Adrenal gland (tissue), 12 donors: ENCODE data around the gene PXT1. TPM values are rescaled to one million over a fixed set of nuclear protein-coding genes. Genes with fewer than 3 reads are reported as not detected.

Experiments
- DNase-seq, 7 donors: peaks; one replicate each; pipeline ENCODE4 v3.0.0-alpha.2; 2019 to 2020
- H3K27ac ChIP-seq, 5 donors: fragments of 200-600 bp; sonication (generic) in 4 of 5; 1 replicate in 3 of 5; 2 replicates in 2 of 5; pipeline versions ENCODE4 v1.5.1 to v1.8.0; 2016 to 2020; ENCODE audit warnings: mild to moderate bottlenecking in 1 of 5
- H3K27me3 ChIP-seq: fragments of 200-600 bp; 2 replicates; pipeline ENCODE4 v1.8.0; 2021
- H3K36me3 ChIP-seq, 2 donors: fragments of 200-600 bp; replicated peaks in 1 of 2; 1 replicate in 1 of 2; 2 replicates in 1 of 2; pipeline versions ENCODE4 v1.5.1 to v1.8.0; 2018 to 2022
- H3K4me1 ChIP-seq, 2 donors: fragments of 200-600 bp; replicated peaks in 1 of 2; 1 replicate in 1 of 2; 2 replicates in 1 of 2; pipeline versions ENCODE4 v1.5.1 to v1.8.0; 2018 to 2021
- H3K4me3 ChIP-seq, 4 donors: fragments of 200-600 bp; sonication (generic) in 3 of 4; one replicate each; pipeline ENCODE4 v1.5.1; 2016 to 2018
- H3K9me3 ChIP-seq, 3 donors: fragments of 200-600 bp; sonication (generic) in 1 of 3; replicated peaks in 1 of 3; 1 replicate in 2 of 3; 2 replicates in 1 of 3; pipeline versions ENCODE4 v1.5.1 to v1.8.0; 2016 to 2021
- CTCF ChIP-seq, 6 experiments: fragments of 450-650 bp in 4 of 6; fragments of 200-600 bp in 2 of 6; sonication (generic) in 1 of 6; IDR thresholded peaks; 1 replicate in 5 of 6; 2 replicates in 1 of 6; pipeline versions ENCODE4 v1.5.1 to v1.8.0; 2016 to 2021; ENCODE audit warnings: antibody characterized with exemption in 6 of 6, mild to moderate bottlenecking in 2 of 6, moderate library complexity in 1 of 6
- POLR2A ChIP-seq, 2 donors: fragments of 450-650 bp; IDR thresholded peaks; one replicate each; pipeline ENCODE4 v1.6.1; 2017; ENCODE audit warnings: antibody characterized with exemption in 2 of 2, mild to moderate bottlenecking in 2 of 2, moderate library complexity in 1 of 2
- WGBS, 4 donors: extraction: QIAGEN DNeasy Blood & Tissue Kit in 2 of 4; methylation state at CpG; one replicate each; pipeline versions ENCODE4 v1.1.5 to v1.1.7; 2013 to 2017; 5-methylcytosine and 5-hydroxymethylcytosine counted together
- intact Hi-C, 2 donors: fragments of 100-400 bp; cut with DNase I; formaldehyde crosslinking; loops; one replicate each; pipeline versions ENCODE4 v1.14.1 to v1.15.0; 2022 to 2023
- polyA plus RNA-seq, 3 donors: library from polyadenylated mRNA; stranded (reverse); fragments of 200-250 nt in 2 of 3; fragments of 350-450 nt in 1 of 3; fragmentation: Illumina TruSeq in 1 of 3; extraction: RNeasy Lipid Tissue Mini Kit (QIAGEN cat#74804) in 1 of 3; gene quantifications; one replicate each; pipeline ENCODE4 v1.2.3, GENCODE V29; 2013 to 2014
- total RNA-seq, 9 donors: library from RNA; depleted of rRNA in 4 of 9; stranded (reverse); fragments of >200 nt in 4 of 9; fragments of 120-200 nt in 1 of 9; fragmentation: NEBNext Ultra II Directional in 1 of 9; extraction: Animal tissue kit (Norgen Biotek cat#: 25700) in 1 of 9; gene quantifications; one replicate each; pipeline versions ENCODE4 v1.1.0 to v1.2.4, GENCODE V29; 2013 to 2023
- donor health status: healthy with polysubstance abuse.
- donor health status: Bipolar disorder and iron deficiency.
- donor health status: DM: yes; HTN: yes; CAD: no.
- donor health status: DM: no; HTN: no; CAD: no.
- donor health status: DM: no; HTN: no; CAD: no.
- donor health status: DM: yes; HTN: yes; CAD: no.

Gene PXT1
- total and polyA plus RNA-seq, 12 donors = not detected

- DNase-seq = no peak
- intact Hi-C loops = no loop called here
- Histone ChIP-seq H3K27ac (no peak overlapping the region), H3K4me3 (no peak overlapping the region), H3K4me1 (no peaks in the 10 kb centered on the region), H3K27me3 (no peaks in the 10 kb centered on the region), H3K36me3 (no peaks in the 10 kb centered on the region), H3K9me3 (no peaks in the 10 kb centered on the region)
- 88 to 98% (median 92%) methylated on average over 8 of the region's 8 CpGs for WGBS, 4 donors
- TF ChIP-seq CTCF (IDR thresholded peaks at IDR 0.05) = no peak
Observed at GRCh38 chr6:36376183-36376582, 66.5 kb downstream of the PXT1 start.

DNA sequence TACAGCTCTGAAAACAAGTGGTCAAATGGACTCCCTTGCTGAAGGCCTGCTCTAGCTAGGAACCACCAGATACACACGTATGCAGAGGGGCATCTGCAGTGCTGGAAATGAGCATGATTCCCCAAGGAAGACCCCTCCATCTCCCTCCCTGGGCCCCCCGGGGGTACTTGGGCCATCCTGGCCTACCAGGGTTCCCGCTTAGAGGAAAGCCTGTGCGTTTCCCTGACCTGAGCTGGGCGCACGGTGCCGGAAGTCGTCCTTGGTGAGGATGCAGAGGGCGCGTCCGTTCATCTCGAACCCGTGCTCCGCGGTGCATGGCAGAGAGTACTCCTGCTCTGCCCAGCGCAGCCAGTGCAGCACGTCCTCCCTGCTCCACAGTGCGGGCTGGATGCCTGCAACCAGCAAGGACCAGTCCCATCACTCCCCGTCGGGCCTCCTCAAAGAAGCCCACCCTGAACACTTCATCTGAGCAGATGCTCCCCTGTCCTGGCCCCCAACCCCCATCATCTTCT lies 67.0 kb downstream of the PXT1 start:
- Histone ChIP-seq H3K4me3 (no peak overlapping the region), H3K4me1 (no peaks in the 10 kb centered on the region), H3K27me3 (no peaks in the 10 kb centered on the region), H3K27ac (no peak overlapping the region), H3K9me3 (no peaks in the 10 kb centered on the region), H3K36me3 (no peaks in the 10 kb centered on the region)
- DNase-seq = no peak
- WGBS, 4 donors = 92 to 98% (median 94%) methylated on average over 20 of the region's 20 CpGs
- TF ChIP-seq POLR2A (IDR thresholded peaks at IDR 0.05) = no peak
- no peak for TF ChIP-seq CTCF (IDR thresholded peaks at IDR 0.05)
- intact Hi-C loops = no loop called here

GRCh38 chr6:36374972-36375371 lies 67.7 kb downstream of the PXT1 start:
- WGBS, 4 donors = 84 to 91% (median 88%) methylated on average over 8 of the region's 8 CpGs
- H3K4me3 ChIP-seq = no peak overlapping the region
- no peaks in the 10 kb centered on the region for H3K27me3 ChIP-seq
- DNase-seq = no peak
- TF ChIP-seq POLR2A (IDR thresholded peaks at IDR 0.05) (no peak), CTCF (IDR thresholded peaks at IDR 0.05) (no peak)
- no peaks in the 10 kb centered on the region for H3K36me3 ChIP-seq
- intact Hi-C loops = no loop called here
- H3K9me3 ChIP-seq = no peaks in the 10 kb centered on the region
- H3K27ac ChIP-seq = no peak overlapping the region
- no peaks in the 10 kb centered on the region for H3K4me1 ChIP-seq

GRCh38 chr6:36374194-36374593 lies 68.5 kb downstream of the PXT1 start:
- Histone ChIP-seq H3K4me1 (no peaks in the 10 kb centered on the region), H3K36me3 (no peaks in the 10 kb centered on the region), H3K4me3 (no peak overlapping the region), H3K9me3 (no peaks in the 10 kb centered on the region), H3K27ac (no peak overlapping the region), H3K27me3 (no peaks in the 10 kb centered on the region)
- WGBS, 4 donors = 88 to 95% (median 91%) methylated on average over 4 of the region's 4 CpGs
- intact Hi-C loops = no loop called here
- DNase-seq = no peak
- TF ChIP-seq CTCF (IDR thresholded peaks at IDR 0.05) = no peak
- no peak for TF ChIP-seq POLR2A (IDR thresholded peaks at IDR 0.05)
